ENCODE measurements around the gene BTRC.

The BTRC gene

GRCh38 chr10:101451667-101452069 is 97.7 kb downstream of the BTRC start:
- no peaks in the 10 kb centered on the region for H3K79me2 ChIP-seq (ENCODE audit: insufficient read depth, low read depth)
- TF ChIP-seq CTCF (conservative IDR thresholded peaks at IDR 0.05; ENCODE audit: low read depth, low read length) = no peak
- H3K4me1 ChIP-seq (ENCODE audit: low read depth, poor library complexity, severe bottlenecking) = peaks cover 8% of the 10 kb centered on the region
- H2AFZ ChIP-seq (ENCODE audit: low read depth) = no peak overlapping the region
- no peak overlapping the region for H3K4me2 ChIP-seq
- no peaks in the 10 kb centered on the region for H3K36me3 ChIP-seq (ENCODE audit: insufficient read depth)
- no peaks in the 10 kb centered on the region for H4K20me1 ChIP-seq (ENCODE audit: insufficient read depth)
- no peak overlapping the region for H3K27ac ChIP-seq
- H3K9ac ChIP-seq = no peak overlapping the region
- no peaks in the 10 kb centered on the region for H3K27me3 ChIP-seq (ENCODE audit: insufficient read depth, low read depth)
- no peak overlapping the region for H3K4me3 ChIP-seq (IDR thresholded peaks at IDR 0.05; ENCODE audit: insufficient read depth, low read depth, low read length)

DNA sequence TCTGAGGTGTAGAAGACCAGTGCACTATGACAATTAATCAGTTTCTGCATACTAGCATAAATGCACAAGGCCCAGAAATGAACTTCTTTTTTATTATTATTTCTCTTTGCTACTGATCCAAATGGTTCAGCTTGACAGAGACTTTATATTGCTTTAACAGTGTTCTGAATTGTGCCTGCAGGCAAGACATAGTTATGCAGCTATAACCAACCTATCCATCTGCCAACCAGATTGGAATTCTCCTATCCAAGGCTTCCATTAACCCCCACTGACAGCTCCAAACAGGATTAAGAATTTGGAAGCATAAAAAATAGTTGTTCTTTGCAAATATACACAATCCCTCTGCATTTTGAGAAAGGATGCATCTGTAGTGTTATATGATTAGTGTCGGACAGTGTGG is 98.2 kb downstream of the BTRC start:
- H3K4me3 ChIP-seq (IDR thresholded peaks at IDR 0.05; ENCODE audit: insufficient read depth, low read depth, low read length) = no peak overlapping the region
- no peaks in the 10 kb centered on the region for H3K79me2 ChIP-seq (ENCODE audit: insufficient read depth, low read depth)
- H3K27me3 ChIP-seq (ENCODE audit: insufficient read depth, low read depth) = no peaks in the 10 kb centered on the region
- no peak overlapping the region for H3K9ac ChIP-seq
- H3K27ac ChIP-seq = no peak overlapping the region
- H2AFZ ChIP-seq (ENCODE audit: low read depth) = no peak overlapping the region
- H3K4me1 ChIP-seq (ENCODE audit: low read depth, poor library complexity, severe bottlenecking) = peaks cover 8% of the 10 kb centered on the region
- H3K36me3 ChIP-seq (ENCODE audit: insufficient read depth) = no peaks in the 10 kb centered on the region
- TF ChIP-seq CTCF (conservative IDR thresholded peaks at IDR 0.05; ENCODE audit: low read depth, low read length) = no peak
- H4K20me1 ChIP-seq (ENCODE audit: insufficient read depth) = no peaks in the 10 kb centered on the region
- no peak overlapping the region for H3K4me2 ChIP-seq

DNA sequence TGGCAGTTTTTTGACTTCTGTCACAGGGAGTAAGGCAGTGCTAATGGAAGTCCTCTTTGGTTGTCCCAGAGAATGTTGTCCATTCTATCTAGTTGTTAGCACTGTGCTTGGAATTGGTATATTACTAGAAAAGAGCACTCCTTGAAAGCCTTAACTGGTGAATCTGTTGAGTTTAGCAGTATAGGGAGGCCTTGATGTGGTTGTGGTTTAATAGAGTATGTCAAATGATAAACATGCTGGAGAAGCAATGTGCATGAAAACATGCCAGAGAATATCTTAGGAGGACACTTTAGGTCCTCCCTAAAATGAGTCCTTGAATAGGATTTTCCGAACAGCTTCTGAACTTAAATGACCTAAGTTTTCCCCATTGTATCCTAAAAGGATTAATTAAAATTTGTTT is 98.6 kb downstream of the BTRC start:
- H3K4me3 ChIP-seq (IDR thresholded peaks at IDR 0.05; ENCODE audit: insufficient read depth, low read depth, low read length) = no peak overlapping the region
- no peak overlapping the region for H3K27ac ChIP-seq
- no peaks in the 10 kb centered on the region for H3K27me3 ChIP-seq (ENCODE audit: insufficient read depth, low read depth)
- no peaks in the 10 kb centered on the region for H4K20me1 ChIP-seq (ENCODE audit: insufficient read depth)
- H2AFZ ChIP-seq (ENCODE audit: low read depth) = no peak overlapping the region
- H3K79me2 ChIP-seq (ENCODE audit: insufficient read depth, low read depth) = no peaks in the 10 kb centered on the region
- H3K4me2 ChIP-seq = no peak overlapping the region
- no peak overlapping the region for H3K9ac ChIP-seq
- TF ChIP-seq CTCF (conservative IDR thresholded peaks at IDR 0.05; ENCODE audit: low read depth, low read length) = no peak
- no peaks in the 10 kb centered on the region for H3K36me3 ChIP-seq (ENCODE audit: insufficient read depth)
- H3K4me1 ChIP-seq (ENCODE audit: low read depth, poor library complexity, severe bottlenecking) = peaks cover 8% of the 10 kb centered on the region

GRCh38 chr10:101453318-101453717 is 99.4 kb downstream of the BTRC start:
- H3K4me2 ChIP-seq = no peak overlapping the region

More at GRCh38 chr10:101453318-101453717, 99.4 kb downstream of the BTRC start:
- Histone ChIP-seq H2AFZ (ENCODE audit: low read depth) (no peak overlapping the region), H3K27ac (no peak overlapping the region), H3K27me3 (ENCODE audit: insufficient read depth, low read depth) (no peaks in the 10 kb centered on the region), H3K4me3 (IDR thresholded peaks at IDR 0.05; ENCODE audit: insufficient read depth, low read depth, low read length) (no peak overlapping the region), H3K4me1 (ENCODE audit: low read depth, poor library complexity, severe bottlenecking) (peaks cover 8% of the 10 kb centered on the region), H3K79me2 (ENCODE audit: insufficient read depth, low read depth) (no peaks in the 10 kb centered on the region), H3K36me3 (ENCODE audit: insufficient read depth) (no peaks in the 10 kb centered on the region), H3K9ac (no peak overlapping the region), H4K20me1 (ENCODE audit: insufficient read depth) (no peaks in the 10 kb centered on the region)
- no peak for TF ChIP-seq CTCF (conservative IDR thresholded peaks at IDR 0.05; ENCODE audit: low read depth, low read length)

All from KMS-11 (cell line).